ENCODE results near the gene TRIM68.

The TRIM68 gene

DNA sequence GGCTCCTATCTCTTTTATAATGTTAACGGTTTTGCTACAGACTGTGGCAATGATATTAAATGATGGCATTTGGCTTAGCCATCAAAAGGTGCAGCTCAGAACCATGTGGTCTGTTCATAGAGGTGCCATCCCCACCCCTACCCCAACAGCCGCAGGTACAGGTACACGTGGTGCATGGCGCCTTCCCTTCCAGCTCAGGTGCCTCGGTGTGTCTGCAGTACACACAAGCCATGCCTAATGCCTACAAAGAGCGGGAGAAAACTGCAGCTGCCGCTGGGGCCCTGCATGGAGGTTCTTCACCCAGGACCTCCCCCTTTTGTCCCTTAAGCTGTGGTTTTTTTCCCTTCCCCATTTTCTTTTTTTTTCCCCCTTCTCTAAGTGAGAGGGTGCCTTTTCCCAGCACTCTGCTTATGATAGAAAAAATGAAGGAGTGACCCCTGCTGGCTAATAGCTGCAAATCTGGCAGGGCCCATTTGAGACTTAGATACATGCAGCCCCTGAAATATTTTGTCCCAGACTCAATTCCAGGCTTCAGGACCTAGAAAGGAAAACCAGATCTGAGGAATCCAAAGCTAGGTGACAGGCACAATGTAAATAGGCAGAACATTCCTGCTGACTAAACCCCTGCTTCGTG lies 56.6 kb downstream of the TRIM68 start:
- no peaks in the 10 kb centered on the region for H3K9me3 ChIP-seq (ENCODE audit: control insufficient read depth, insufficient read depth, low read depth, low read length)
- H3K36me3 ChIP-seq (ENCODE audit: control insufficient read depth in 2 of 2, insufficient read depth in 1 of 2, low read length in 2 of 2), result no peaks in the 10 kb centered on the region
- ChIA-PET POLR2A (no interaction called here), CTCF (interaction anchor here (0.6 to 3.2 kb wide), 11 partner anchors 9 to 1404 kb away, joined by 3 to 13 read pairs (median 4); partner anchors contain the start of genes OR52K1 and TRIM68)
- H3K27ac ChIP-seq (ENCODE audit: extremely low read depth, low read depth, low read length), result no peak overlapping the region
- H3K4me1 ChIP-seq (ENCODE audit: control insufficient read depth, insufficient read depth, low read length), result no peaks in the 10 kb centered on the region
- H3K4me3 ChIP-seq (ENCODE audit: low read depth, low read length), result no peak overlapping the region
- no peak for TF ChIP-seq SALL2 (tag by site-specific recombination; IDR thresholded peaks at IDR 0.05; ENCODE audit: borderline replicate concordance)
- TF ChIP-seq ZBTB20 (tag by site-specific recombination; IDR thresholded peaks at IDR 0.05), result no peak
- no peak for TF ChIP-seq ZNF146 (tag by site-specific recombination; IDR thresholded peaks at IDR 0.05)
- TF ChIP-seq ZNF837 (tag by site-specific recombination; IDR thresholded peaks at IDR 0.05), result no peak
- no peak for TF ChIP-seq ZNF658 (tag by site-specific recombination; IDR thresholded peaks at IDR 0.05)
- no peak for TF ChIP-seq HOXC10 (CRISPR knock-in tag; IDR thresholded peaks at IDR 0.05)
- TF ChIP-seq, protein P1, sequence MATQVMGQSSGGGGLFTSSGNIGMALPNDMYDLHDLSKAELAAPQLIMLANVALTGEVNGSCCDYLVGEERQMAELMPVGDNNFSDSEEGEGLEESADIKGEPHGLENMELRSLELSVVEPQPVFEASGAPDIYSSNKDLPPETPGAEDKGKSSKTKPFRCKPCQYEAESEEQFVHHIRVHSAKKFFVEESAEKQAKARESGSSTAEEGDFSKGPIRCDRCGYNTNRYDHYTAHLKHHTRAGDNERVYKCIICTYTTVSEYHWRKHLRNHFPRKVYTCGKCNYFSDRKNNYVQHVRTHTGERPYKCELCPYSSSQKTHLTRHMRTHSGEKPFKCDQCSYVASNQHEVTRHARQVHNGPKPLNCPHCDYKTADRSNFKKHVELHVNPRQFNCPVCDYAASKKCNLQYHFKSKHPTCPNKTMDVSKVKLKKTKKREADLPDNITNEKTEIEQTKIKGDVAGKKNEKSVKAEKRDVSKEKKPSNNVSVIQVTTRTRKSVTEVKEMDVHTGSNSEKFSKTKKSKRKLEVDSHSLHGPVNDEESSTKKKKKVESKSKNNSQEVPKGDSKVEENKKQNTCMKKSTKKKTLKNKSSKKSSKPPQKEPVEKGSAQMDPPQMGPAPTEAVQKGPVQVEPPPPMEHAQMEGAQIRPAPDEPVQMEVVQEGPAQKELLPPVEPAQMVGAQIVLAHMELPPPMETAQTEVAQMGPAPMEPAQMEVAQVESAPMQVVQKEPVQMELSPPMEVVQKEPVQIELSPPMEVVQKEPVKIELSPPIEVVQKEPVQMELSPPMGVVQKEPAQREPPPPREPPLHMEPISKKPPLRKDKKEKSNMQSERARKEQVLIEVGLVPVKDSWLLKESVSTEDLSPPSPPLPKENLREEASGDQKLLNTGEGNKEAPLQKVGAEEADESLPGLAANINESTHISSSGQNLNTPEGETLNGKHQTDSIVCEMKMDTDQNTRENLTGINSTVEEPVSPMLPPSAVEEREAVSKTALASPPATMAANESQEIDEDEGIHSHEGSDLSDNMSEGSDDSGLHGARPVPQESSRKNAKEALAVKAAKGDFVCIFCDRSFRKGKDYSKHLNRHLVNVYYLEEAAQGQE (tag by site-specific recombination; IDR thresholded peaks at IDR 0.05), result no peak
- no peak for TF ChIP-seq ZNF501 (tag by site-specific recombination; IDR thresholded peaks at IDR 0.05)
- no peak for TF ChIP-seq ZNF140 (tag by site-specific recombination; IDR thresholded peaks at IDR 0.05)
- TF ChIP-seq ZNF433 (tag by site-specific recombination; IDR thresholded peaks at IDR 0.05; ENCODE audit: low read depth), result no peak
- no peak for TF ChIP-seq ZFP3 (tag by site-specific recombination; IDR thresholded peaks at IDR 0.05; ENCODE audit: low read depth)
- TF ChIP-seq KLF10 (tag by site-specific recombination; IDR thresholded peaks at IDR 0.05), result no peak
- TF ChIP-seq SETDB1 (IDR thresholded peaks at IDR 0.05; ENCODE audit: insufficient read length, low read length), result no peak
- TF ChIP-seq ZNF624 (tag by site-specific recombination; IDR thresholded peaks at IDR 0.05), result no peak
- no peak for TF ChIP-seq MZF1 (tag by site-specific recombination; IDR thresholded peaks at IDR 0.05; ENCODE audit: borderline replicate concordance)
- TF ChIP-seq ZNF473 (tag by site-specific recombination; IDR thresholded peaks at IDR 0.05), result no peak
